RCC 7860 (cell line): Measurements from ENCODE around the gene CYB5R2.

ENCODE experiments used
- DNase-seq: peaks from one replicate; pipeline ENCODE4 v3.0.0-alpha.2; 2015; ENCODE audit warnings: low spot score
- FAIRE-seq: peaks from 2 replicates; lab custom pipeline; 2012; peaks lifted over from hg19 to GRCh38; lab: Jason Lieb, UNC

Gene CYB5R2

GRCh38 chr11:7639643-7640025 is 33.7 kb downstream of the CYB5R2 start:
- FAIRE-seq, result no peak
- no peak for DNase-seq

GRCh38 chr11:7638710-7639642 is 34.3 kb downstream of the CYB5R2 start:
- DNase-seq, result no peak
- no peak for FAIRE-seq

DNA sequence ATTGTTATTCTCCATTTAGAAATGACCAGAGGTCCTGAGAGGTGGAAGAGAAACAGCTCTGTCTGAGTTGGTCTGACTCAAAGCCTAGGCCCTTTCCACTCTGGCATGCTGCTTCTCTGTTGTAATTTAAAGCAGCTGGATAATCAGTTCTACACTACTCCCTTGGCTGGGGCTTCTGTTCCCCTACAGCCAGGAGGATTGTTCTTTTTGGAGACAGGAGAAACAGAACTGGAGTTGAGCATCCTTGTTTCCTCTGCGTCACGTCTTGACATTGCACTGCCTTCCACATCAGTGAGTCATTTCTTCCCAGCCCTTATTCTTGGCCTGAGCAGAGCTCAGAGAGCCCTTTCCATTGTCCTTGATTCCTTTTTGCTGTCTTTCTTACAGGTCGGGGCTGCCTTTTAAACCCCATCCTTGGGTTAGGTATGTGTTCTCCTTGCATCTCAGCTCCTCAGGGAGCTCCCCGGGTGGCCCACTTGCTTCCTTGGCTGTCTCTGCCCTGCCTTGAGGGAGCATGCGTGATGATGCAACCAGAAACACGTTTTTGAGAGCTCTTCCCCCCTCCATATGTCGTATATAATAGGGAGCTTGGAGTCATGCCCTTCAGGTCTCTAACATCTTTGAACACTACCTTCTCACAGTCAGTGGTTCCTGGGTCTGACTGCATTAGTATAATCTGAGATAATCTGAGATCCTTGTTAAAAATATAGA is 35.7 kb downstream of the CYB5R2 start:
- FAIRE-seq (no peak), DNase-seq (no peak)

GRCh38 chr11:7636350-7636749 is 37.0 kb downstream of the CYB5R2 start:
- DNase-seq (no peak), FAIRE-seq (no peak)

DNA sequence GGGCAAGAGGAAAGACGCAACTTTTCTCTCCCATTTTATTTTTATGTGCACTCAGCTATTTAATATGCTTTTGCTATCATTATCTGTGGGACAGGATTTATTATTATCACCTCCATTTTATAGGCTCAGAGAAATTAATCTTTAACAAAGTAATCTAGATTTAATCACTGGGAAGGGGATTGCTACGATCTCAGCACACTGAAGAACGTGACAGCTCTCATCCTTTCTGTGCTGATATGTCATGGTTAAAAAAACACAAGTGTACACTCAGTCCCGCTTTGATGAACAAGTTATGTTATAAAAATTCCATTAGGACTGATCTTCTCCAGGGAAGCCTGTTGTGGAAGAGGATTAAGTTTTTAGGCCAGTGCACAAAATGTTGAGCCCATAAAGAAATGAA is 37.6 kb downstream of the CYB5R2 start:
- no peak for FAIRE-seq

GRCh38 chr11:7635137-7635536 is 38.2 kb downstream of the CYB5R2 start:
- FAIRE-seq (no peak), DNase-seq (no peak)

More for the DNA sequence above, 37.6 kb downstream of the CYB5R2 start:
- DNase-seq, result no peak

DNA sequence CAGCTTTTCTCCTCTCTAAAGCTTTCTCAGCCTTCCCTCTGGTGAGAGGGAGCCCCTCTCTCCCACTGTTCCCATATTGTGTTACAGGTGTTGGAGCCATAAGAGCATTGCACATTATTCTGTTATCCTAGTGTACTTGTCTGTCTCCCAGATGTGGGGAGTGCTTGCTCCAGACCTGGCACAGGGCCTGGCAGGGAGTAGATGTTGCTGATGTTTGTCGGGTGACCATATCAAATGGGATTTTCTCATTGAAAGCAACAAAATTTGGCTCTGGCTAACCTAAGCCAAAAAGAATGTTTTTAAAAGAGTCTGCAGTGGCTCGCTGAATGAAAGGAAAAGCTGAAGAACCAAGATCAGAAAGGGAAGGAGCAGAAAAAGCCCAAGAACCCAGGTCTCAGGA is 41.1 kb downstream of the CYB5R2 start:
- FAIRE-seq (no peak), DNase-seq (no peak)

GRCh38 chr11:7630002-7630401 is 43.3 kb downstream of the CYB5R2 start:
- DNase-seq (no peak), FAIRE-seq (no peak)

DNA sequence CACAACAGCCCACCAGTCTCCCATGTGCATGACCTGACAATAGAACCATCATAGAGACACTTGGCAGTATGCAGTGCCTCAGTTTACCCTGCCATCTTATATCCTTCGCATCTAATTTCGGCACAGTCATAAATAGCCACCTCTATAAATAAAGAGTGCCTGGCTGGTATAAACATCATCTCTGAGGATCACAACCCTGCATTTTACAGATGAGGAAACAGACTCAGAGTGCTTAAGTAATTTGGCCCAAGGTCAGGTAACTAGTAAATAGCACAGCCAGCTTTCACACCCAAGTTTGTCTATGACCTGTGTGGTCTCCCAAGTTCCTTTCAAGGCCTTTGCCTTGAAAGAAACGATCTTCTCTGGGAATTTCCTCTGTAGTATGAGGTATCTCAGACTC is 44.6 kb downstream of the CYB5R2 start:
- DNase-seq (no peak), FAIRE-seq (no peak)

DNA sequence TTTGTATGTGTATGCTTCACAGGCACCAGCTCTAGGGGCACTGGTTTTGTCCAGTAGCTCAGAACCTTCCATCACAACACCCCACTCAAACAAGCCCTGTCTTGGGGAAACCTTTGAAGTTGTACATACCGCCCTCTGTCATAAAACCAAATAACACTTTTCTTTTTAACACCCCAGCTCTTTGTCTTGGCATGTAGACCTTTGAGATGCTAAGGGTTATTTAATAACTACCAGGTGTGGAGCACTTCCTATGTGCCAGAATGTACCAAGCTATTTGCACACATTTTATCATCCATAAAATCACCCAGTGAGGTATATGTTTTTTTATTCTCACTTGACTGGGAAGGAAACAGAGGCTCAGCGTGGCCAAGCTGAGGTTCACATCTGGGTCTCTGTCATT is 50.6 kb downstream of the CYB5R2 start:
- FAIRE-seq, result no peak

GRCh38 chr11:7621554-7621953 is 51.7 kb downstream of the CYB5R2 start:
- FAIRE-seq (no peak), DNase-seq (no peak)

More for the DNA sequence above, 50.6 kb downstream of the CYB5R2 start:
- no peak for DNase-seq

DNA sequence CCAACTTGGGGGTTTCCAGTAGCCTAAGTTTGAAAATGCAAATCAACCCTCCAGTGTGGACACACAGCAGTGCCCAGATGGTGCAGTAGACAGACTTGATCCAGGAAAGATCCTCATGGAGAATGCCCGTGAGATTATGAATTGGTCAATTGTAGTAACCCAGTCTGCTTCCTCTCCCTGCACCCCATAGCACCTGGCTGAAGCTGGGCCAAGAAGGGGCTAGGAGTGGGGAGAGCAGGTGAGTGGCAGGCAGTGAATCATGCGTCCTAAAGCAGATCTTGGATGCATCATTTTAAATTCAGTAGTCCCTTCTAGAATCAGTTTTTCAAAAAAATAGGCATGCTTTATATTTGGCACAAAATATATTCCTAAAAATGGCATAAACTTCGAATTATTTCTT is 52.2 kb downstream of the CYB5R2 start:
- no peak for DNase-seq
- FAIRE-seq, result no peak

GRCh38 chr11:7619322-7619721 is 54.0 kb downstream of the CYB5R2 start:
- DNase-seq (no peak), FAIRE-seq (no peak)

DNA sequence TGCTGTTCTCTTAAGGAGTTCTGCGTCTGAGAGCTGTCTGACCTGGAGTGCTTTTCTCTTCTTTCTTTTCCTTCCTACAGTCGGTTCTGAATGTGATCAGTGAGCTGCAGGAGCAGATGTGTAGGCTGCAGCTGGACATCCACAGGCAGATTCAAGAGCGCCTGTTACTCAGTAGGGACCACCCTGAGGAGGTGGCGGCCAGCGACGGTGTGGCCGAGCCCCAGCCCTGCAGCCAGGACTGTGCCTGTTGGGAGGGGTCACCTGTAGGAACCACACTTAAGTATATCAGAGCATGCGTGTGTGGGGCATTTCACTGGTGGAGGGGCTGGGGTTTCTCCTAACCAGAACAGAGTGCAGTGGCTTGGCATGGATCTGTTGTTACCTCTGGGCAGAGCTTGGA is 56.3 kb downstream of the CYB5R2 start:
- DNase-seq (no peak), FAIRE-seq (no peak)
